Measurements from ENCODE around the gene ACBD5. TPM values are rescaled to one million over a fixed set of nuclear protein-coding genes. Genes with fewer than 3 reads are reported as not detected.

The ACBD5 gene
- total RNA-seq, 1 donor = 24.6 TPM

DNA sequence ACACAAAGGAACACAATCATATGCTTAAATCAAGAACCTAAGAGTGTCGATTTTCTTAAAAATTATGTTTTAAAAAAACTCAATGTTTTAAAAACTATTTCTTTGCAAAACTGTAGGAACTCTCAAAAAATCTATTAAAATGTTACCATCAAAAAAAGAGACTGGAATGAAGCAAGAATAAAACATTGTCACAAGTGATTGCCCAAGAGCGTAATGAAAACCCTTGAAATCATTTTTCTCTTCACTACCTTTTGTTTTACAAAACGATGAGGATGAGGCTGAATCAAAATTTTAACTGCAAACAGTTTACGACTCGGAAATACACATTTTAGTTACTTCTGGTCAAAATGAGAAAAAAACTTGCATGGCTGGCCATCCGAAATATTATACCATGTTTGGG, 87.3 kb downstream of the ACBD5 start:
- no peak for DNase-seq (ENCODE audit: low read depth)
- TF ChIP-seq, protein P1, sequence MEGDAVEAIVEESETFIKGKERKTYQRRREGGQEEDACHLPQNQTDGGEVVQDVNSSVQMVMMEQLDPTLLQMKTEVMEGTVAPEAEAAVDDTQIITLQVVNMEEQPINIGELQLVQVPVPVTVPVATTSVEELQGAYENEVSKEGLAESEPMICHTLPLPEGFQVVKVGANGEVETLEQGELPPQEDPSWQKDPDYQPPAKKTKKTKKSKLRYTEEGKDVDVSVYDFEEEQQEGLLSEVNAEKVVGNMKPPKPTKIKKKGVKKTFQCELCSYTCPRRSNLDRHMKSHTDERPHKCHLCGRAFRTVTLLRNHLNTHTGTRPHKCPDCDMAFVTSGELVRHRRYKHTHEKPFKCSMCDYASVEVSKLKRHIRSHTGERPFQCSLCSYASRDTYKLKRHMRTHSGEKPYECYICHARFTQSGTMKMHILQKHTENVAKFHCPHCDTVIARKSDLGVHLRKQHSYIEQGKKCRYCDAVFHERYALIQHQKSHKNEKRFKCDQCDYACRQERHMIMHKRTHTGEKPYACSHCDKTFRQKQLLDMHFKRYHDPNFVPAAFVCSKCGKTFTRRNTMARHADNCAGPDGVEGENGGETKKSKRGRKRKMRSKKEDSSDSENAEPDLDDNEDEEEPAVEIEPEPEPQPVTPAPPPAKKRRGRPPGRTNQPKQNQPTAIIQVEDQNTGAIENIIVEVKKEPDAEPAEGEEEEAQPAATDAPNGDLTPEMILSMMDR (IDR thresholded peaks at IDR 0.05; ENCODE audit: insufficient read depth, low read depth, low read length) = no peak
- H3K4me3 ChIP-seq (ENCODE audit: low read depth, low read length) = peak overlapping the region; percentile 80

DNA sequence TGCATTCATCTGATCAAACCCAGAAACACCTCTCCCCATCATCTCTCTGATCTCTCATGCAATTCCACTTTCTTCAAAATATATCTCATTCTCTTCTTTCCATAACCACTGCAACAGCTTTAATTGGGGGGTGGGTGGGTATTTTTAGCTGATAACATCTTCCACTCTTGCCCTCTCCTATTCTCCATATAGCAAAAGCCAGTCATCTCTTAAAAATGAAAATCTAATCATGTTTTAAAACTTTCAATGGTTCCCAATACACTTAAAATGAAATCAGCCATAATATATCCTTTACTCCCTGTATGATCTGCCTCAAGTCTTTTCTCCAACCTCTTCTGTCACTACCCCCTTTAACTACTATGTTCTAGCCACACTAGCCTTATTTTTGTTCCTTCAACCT, 87.9 kb downstream of the ACBD5 start:
- TF ChIP-seq, protein P1 (IDR thresholded peaks at IDR 0.05; ENCODE audit: insufficient read depth, low read depth, low read length) = no peak
- peak overlapping the region; percentile 80 for H3K4me3 ChIP-seq (ENCODE audit: low read depth, low read length)
- DNase-seq (ENCODE audit: low read depth) = no peak

DNA sequence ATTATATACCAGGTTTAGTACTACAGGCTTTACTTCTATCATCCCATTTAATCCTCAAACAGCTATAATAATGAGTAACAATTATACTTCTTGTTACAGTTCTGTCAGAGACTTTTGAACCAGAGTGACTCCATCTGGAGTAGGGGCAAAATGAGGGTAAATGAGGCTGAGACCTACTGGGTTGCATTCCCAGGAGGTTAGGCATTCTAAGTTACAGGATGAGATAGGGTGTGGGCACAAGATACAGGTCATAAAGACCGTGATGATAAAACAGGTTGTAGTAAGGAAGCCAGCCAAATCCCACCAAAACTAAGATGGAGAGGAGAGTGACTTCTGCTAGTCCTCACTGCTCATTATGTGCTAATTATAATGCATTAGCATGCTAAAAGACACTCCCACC, 90.3 kb downstream of the ACBD5 start:
- no peak overlapping the region for H3K4me3 ChIP-seq (ENCODE audit: low read depth, low read length)
- TF ChIP-seq, protein P1 (IDR thresholded peaks at IDR 0.05; ENCODE audit: insufficient read depth, low read depth, low read length) = no peak

DNA sequence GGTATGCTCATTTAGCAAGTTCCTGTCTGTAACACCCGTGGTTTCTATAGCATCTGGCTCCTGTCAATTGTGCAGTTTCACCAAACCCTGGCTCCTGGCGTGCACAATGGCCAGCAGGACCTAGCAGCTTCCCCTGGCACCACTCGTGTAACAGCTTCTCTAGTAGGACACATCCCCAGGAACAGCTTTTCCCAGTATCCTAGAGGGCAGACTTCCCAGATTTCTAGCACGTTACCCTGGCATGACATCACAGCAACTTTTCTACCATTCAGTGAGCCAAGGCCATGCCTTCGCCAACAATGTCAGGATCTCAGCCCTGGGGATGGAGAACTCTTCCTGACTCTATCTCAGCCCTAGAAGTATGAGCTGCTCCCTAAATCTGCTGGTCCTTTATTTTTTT, 92.9 kb downstream of the ACBD5 start:
- no peak for DNase-seq (ENCODE audit: low read depth)
- TF ChIP-seq, protein P1 (IDR thresholded peaks at IDR 0.05; ENCODE audit: insufficient read depth, low read depth, low read length) = no peak
- H3K4me3 ChIP-seq (ENCODE audit: low read depth, low read length) = no peak overlapping the region

More for the DNA sequence above, 90.3 kb downstream of the ACBD5 start:
- DNase-seq (ENCODE audit: low read depth) = no peak

DNA sequence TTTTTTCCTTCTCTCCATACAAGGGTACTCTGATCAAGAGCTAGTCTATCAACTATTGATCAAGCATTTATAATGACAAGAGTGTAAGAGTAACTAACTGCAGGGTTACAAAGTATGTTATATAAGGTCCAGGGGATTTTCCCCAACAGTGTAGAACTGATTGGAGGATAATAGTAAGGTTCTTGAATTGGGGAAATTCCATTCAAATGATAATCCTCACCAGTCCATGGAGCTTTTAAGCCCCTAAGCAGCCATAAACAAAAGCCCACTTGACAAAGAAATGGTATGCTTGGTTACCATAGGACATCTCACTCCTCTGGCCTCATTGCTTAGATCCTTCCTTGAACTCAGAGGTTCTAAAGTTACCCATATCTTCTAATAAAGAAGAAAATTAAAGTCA, 94.7 kb downstream of the ACBD5 start:
- TF ChIP-seq, protein P1 (IDR thresholded peaks at IDR 0.05; ENCODE audit: insufficient read depth, low read depth, low read length) = no peak
- H3K4me3 ChIP-seq (ENCODE audit: low read depth, low read length) = no peak overlapping the region

More for the DNA sequence above, 94.7 kb downstream of the ACBD5 start:
- no peak for DNase-seq (ENCODE audit: low read depth)

Small RNAs within 50 kb of the gene (small RNA-seq; reads per million reads assigned to genes)
- gene RNU2-24P (16.1 reads per million, percentile 92 among the genes with 10 or more reads in this experiment), gene RNU7-12P (not detected)

Other genes starting within 250 kb of the ACBD5 start
- gene ANKRD26, start 140.3 kb downstream of the ACBD5 start, total RNA-seq = 9.3 and 16.8 TPM in 2 replicates
- gene YME1L1, start 86.4 kb downstream of the ACBD5 start, total RNA-seq = 99.2 and 135 TPM in 2 replicates
- 13.2 and 18.6 TPM in 2 replicates for gene MASTL, start 85.4 kb downstream of the ACBD5 start, total RNA-seq

Measured in fibroblast of villous mesenchyme (primary cell).